PC-9 (cell line): ENCODE results near the gene PLD6. TPM values are rescaled to one million over a fixed set of nuclear protein-coding genes. Genes with fewer than 3 reads are reported as not detected.

Experiments used
- BruUV-seq: library from RNA; stranded (reverse); fragments of 400-500 nt; replicated peaks from 2 replicates; lab custom pipeline; 2021; lab: Mats Ljungman, UMichigan
- CTCF ChIA-PET: fragments of 300-600 bp; sonication (Branson Sonifier 250); formaldehyde crosslinking; loops from one replicate; lab custom pipeline; 2022; ENCODE audit warnings: antibody characterized with exemption; lab: Charles Lee
- POLR2A ChIA-PET: fragments of 300-600 bp; sonication (Branson Sonifier 250); formaldehyde crosslinking; loops from one replicate; lab custom pipeline; 2022; ENCODE audit warnings: antibody characterized with exemption; ENCODE audit not compliant: unreplicated experiment; lab: Charles Lee
- DNase-seq, 2 experiments: peaks; one replicate each; pipeline versions ENCODE4 v3.0.0 to v3.0.0-alpha.2; 2015 to 2022; ENCODE audit warnings: mixed read lengths in 1 of 2
- H2AFZ ChIP-seq: fragments of 200-600 bp; sonication (generic); 2 replicates; pipeline ENCODE4 v1.8.1; 2017; ENCODE audit warnings: antibody characterized with exemption
- H3F3A ChIP-seq: fragments of 200-600 bp; sonication (generic); 2 replicates; pipeline ENCODE4 v1.8.1; 2017; ENCODE audit warnings: antibody characterized with exemption, mild to moderate bottlenecking, low read depth; ENCODE audit not compliant: insufficient read depth
- H3K27ac ChIP-seq: fragments of 200-600 bp; sonication (generic); 2 replicates; pipeline ENCODE4 v1.6.1; 2016; ENCODE audit warnings: mixed run types
- H3K27me3 ChIP-seq: fragments of 200-600 bp; sonication (generic); 2 replicates; pipeline ENCODE4 v1.6.1; 2016; ENCODE audit warnings: low read depth, mixed run types; ENCODE audit not compliant: insufficient read depth
- H3K36me3 ChIP-seq: fragments of 200-600 bp; sonication (generic); 2 replicates; pipeline ENCODE4 v1.6.1; 2016; ENCODE audit warnings: low read depth, mixed run types
- H3K4me1 ChIP-seq: fragments of 200-600 bp; sonication (generic); replicated peaks from 2 replicates; pipeline ENCODE4 v1.6.1; 2016; ENCODE audit warnings: mixed run types; ENCODE audit not compliant: insufficient read depth
- H3K4me2 ChIP-seq: fragments of 200-600 bp; sonication (generic); 2 replicates; pipeline ENCODE4 v1.6.1; 2017; ENCODE audit warnings: mixed run types
- H3K4me3 ChIP-seq: fragments of 200-600 bp; sonication (generic); 2 replicates; pipeline ENCODE4 v1.6.1; 2016; ENCODE audit warnings: mixed run types
- H3K79me2 ChIP-seq: fragments of 200-600 bp; sonication (generic); 2 replicates; pipeline ENCODE4 v1.6.1; 2017; ENCODE audit warnings: low read depth, mixed run types
- H3K9me2 ChIP-seq: fragments of 200-600 bp; sonication (generic); 2 replicates; pipeline ENCODE4 v1.8.1; 2017; ENCODE audit warnings: mild to moderate bottlenecking; ENCODE audit not compliant: insufficient read depth
- H3K9me3 ChIP-seq: fragments of 200-600 bp; sonication (generic); 2 replicates; pipeline ENCODE4 v1.8.1; 2016; ENCODE audit warnings: low read depth; ENCODE audit not compliant: insufficient read depth
- H4K20me1 ChIP-seq: fragments of 200-600 bp; sonication (generic); 2 replicates; pipeline ENCODE4 v1.8.1; 2017; ENCODE audit not compliant: insufficient read depth
- EZH2 ChIP-seq: fragments of 200-600 bp; sonication (generic); IDR thresholded peaks from 2 replicates; pipeline ENCODE4 v1.8.0; 2017; ENCODE audit warnings: antibody characterized with exemption, low read depth
- intact Hi-C: fragments of 100-400 bp; cut with micrococcal nuclease; formaldehyde crosslinking; loops from one replicate; pipeline ENCODE4 v1.10.0; 2022; ENCODE audit not compliant: unreplicated experiment
- total RNA-seq: library from RNA; stranded (reverse); gene quantifications from 2 replicates; pipeline ENCODE4 v1.2.3, GENCODE V29; 2021
- TF ChIP-seq, protein P1 (sequence below): fragments of 200-600 bp; sonication (generic); conservative IDR thresholded peaks from 2 replicates; pipeline ENCODE4 v1.6.1; 2017; ENCODE audit warnings: mixed run types, antibody characterized with exemption, mild to moderate bottlenecking, moderate library complexity

The PLD6 gene
- total RNA-seq, 1 experiment from 2014 or later, result 4.1 TPM

DNA sequence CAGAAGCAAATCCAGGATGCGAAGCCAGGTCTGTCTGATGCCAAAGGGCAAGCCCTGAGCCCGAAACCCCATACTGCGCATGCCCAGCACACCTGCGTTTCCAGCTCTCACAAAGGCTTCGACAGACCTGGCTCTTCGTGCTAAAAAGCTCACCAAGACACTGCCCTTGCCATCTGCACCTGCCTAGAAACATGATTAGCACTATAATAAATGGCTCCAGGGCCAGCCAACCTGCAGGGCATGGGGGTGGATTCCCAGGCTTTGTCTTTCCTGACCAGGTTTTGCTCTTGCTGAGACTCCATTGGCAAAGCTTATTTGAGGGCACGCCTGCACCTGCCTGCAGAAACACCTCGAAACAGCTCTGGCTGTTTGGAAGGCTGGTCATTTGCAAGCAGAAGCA is 14.4 kb upstream of the PLD6 start:
- Histone ChIP-seq H3K4me3 (no peak overlapping the region), H2AFZ (no peak overlapping the region), H3K27ac (no peak overlapping the region), H4K20me1 (peaks cover 3% of the 10 kb centered on the region; the same call in 1 of the 2 replicates), H3F3A (no peaks in the 10 kb centered on the region), H3K4me1 (no peaks in the 10 kb centered on the region), H3K36me3 (peaks cover 15% of the 10 kb centered on the region), H3K4me2 (no peak overlapping the region), H3K9me2 (no peaks in the 10 kb centered on the region), H3K79me2 (no peaks in the 10 kb centered on the region), H3K9me3 (no peaks in the 10 kb centered on the region), H3K27me3 (no peaks in the 10 kb centered on the region)
- TF ChIP-seq, protein P1, sequence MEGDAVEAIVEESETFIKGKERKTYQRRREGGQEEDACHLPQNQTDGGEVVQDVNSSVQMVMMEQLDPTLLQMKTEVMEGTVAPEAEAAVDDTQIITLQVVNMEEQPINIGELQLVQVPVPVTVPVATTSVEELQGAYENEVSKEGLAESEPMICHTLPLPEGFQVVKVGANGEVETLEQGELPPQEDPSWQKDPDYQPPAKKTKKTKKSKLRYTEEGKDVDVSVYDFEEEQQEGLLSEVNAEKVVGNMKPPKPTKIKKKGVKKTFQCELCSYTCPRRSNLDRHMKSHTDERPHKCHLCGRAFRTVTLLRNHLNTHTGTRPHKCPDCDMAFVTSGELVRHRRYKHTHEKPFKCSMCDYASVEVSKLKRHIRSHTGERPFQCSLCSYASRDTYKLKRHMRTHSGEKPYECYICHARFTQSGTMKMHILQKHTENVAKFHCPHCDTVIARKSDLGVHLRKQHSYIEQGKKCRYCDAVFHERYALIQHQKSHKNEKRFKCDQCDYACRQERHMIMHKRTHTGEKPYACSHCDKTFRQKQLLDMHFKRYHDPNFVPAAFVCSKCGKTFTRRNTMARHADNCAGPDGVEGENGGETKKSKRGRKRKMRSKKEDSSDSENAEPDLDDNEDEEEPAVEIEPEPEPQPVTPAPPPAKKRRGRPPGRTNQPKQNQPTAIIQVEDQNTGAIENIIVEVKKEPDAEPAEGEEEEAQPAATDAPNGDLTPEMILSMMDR, result no peak
- no peak for TF ChIP-seq EZH2
- ChIA-PET POLR2A (no interaction called here), CTCF (no interaction called here)
- BruUV-seq, result no TSS peak
- intact Hi-C loops, result no loop called here
- DNase-seq, result no peak

DNA sequence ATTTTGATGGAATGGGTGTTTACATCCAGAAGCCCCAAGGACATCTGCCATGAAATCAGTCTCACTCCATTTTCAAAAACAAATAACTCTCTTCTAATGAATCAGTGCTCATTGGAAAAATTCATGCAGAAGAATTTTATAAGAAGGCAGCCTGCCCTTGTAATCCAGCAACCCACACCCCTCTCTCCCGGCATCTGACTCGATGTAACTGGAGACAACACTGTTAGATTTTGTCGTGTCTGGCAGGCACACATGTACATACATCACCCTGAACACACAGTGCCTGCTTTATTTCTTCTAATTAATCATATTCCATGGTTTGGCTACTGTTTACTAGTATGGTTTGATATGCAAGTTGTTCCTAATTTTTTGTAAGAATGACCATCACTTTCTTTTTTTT is 11.9 kb upstream of the PLD6 start:
- TF ChIP-seq, protein P1, result no peak
- no peak for TF ChIP-seq EZH2
- Histone ChIP-seq H2AFZ (no peak overlapping the region), H3K4me3 (no peak overlapping the region), H3K27me3 (no peaks in the 10 kb centered on the region), H3K36me3 (peaks cover 17% of the 10 kb centered on the region), H3K27ac (no peak overlapping the region), H3K4me1 (no peaks in the 10 kb centered on the region), H3K4me2 (no peak overlapping the region), H3K9me2 (no peaks in the 10 kb centered on the region), H3K9me3 (no peaks in the 10 kb centered on the region), H4K20me1 (peaks cover 3% of the 10 kb centered on the region; the same call in 1 of the 2 replicates), H3F3A (no peaks in the 10 kb centered on the region), H3K79me2 (no peaks in the 10 kb centered on the region)
- no peak for DNase-seq
- intact Hi-C loops, result no loop called here
- CTCF ChIA-PET, result no interaction called here
- POLR2A ChIA-PET, result no interaction called here
- no TSS peak for BruUV-seq

DNA sequence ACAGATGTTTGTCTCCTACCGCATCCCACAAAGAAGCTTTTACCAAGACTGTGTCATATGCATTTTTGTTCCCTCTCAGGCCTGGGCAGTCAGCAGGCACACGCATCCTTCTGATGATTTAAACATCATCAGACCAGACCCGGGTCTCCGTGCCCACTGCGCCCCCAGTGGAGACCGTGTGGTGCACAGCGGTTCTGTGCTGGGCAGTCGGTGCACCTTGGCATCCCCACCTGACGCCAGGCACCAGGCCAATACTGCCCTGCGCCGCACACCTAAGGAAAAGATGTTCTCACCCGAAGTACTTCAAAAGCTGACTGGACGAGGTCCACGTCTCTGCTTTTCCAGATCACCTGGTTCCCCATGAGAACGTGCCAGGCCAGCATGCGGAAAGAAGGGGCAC is 10.6 kb upstream of the PLD6 start:
- no peak for DNase-seq
- BruUV-seq, result no TSS peak
- CTCF ChIA-PET, result no interaction called here

More for the DNA sequence above, 10.6 kb upstream of the PLD6 start:
- Histone ChIP-seq H2AFZ (no peak overlapping the region), H3K79me2 (no peaks in the 10 kb centered on the region), H3F3A (no peaks in the 10 kb centered on the region), H3K9me3 (no peaks in the 10 kb centered on the region), H3K4me2 (no peak overlapping the region), H3K4me3 (no peak overlapping the region), H4K20me1 (no peaks in the 10 kb centered on the region), H3K9me2 (no peaks in the 10 kb centered on the region), H3K4me1 (no peaks in the 10 kb centered on the region), H3K27me3 (no peaks in the 10 kb centered on the region), H3K27ac (no peak overlapping the region), H3K36me3 (peaks cover 17% of the 10 kb centered on the region)
- intact Hi-C loops, result no loop called here
- TF ChIP-seq EZH2, result no peak
- TF ChIP-seq, protein P1, result no peak
- POLR2A ChIA-PET, result no interaction called here
